GM12878 (cell line): ENCODE results near the gene SYNJ2.

Experiments used
- EP300 ChIP-seq, 2 experiments: fragments of 150-350 bp in 1 of 2; IDR thresholded peaks; 2 replicates each; pipeline ENCODE4 v1.6.1; 2011 to 2012; ENCODE audit warnings: low read depth in 2 of 2, low read length in 2 of 2, borderline replicate concordance in 1 of 2, improper control_type of control experiment in 1 of 2, inconsistent platforms in 1 of 2; ENCODE audit not compliant: control insufficient read depth in 1 of 2
- EZH2 ChIP-seq: IDR thresholded peaks from 2 replicates; pipeline ENCODE4 v1.6.1; 2012; ENCODE audit warnings: low read depth, mild to moderate bottlenecking, control low read depth, inconsistent platforms, low read length, borderline replicate concordance; ENCODE audit not compliant: control insufficient read depth
- HDAC6 ChIP-seq: fragments of 200-600 bp; sonication (generic); IDR thresholded peaks from one replicate; pipeline ENCODE4 v1.8.0; 2017; ENCODE audit warnings: antibody characterized with exemption; ENCODE audit not compliant: unreplicated experiment
- POLR2AphosphoS5 ChIP-seq: IDR thresholded peaks from 2 replicates; pipeline ENCODE4 v1.6.1; 2011; ENCODE audit warnings: mild to moderate bottlenecking, low read length, inconsistent platforms
- TAF1 ChIP-seq: IDR thresholded peaks from 2 replicates; pipeline ENCODE4 v1.6.1; 2011; ENCODE audit warnings: mild to moderate bottlenecking, low read depth, low read length, borderline replicate concordance
- TF ChIP-seq, protein P1 (sequence below), 3 experiments: IDR thresholded peaks in 2 of 3; conservative IDR thresholded peaks in 1 of 3; 2 replicates each; pipeline ENCODE4 v1.5.1; 2011; ENCODE audit warnings: low read depth in 3 of 3, low read length in 3 of 3, mild to moderate bottlenecking in 3 of 3, control low read depth in 2 of 3, moderate library complexity in 2 of 3, inconsistent platforms in 1 of 3, mixed read lengths in 1 of 3; ENCODE audit not compliant: control insufficient read depth in 2 of 3, insufficient read depth in 1 of 3; ENCODE audit errors: extremely low read depth in 1 of 3

DNA sequence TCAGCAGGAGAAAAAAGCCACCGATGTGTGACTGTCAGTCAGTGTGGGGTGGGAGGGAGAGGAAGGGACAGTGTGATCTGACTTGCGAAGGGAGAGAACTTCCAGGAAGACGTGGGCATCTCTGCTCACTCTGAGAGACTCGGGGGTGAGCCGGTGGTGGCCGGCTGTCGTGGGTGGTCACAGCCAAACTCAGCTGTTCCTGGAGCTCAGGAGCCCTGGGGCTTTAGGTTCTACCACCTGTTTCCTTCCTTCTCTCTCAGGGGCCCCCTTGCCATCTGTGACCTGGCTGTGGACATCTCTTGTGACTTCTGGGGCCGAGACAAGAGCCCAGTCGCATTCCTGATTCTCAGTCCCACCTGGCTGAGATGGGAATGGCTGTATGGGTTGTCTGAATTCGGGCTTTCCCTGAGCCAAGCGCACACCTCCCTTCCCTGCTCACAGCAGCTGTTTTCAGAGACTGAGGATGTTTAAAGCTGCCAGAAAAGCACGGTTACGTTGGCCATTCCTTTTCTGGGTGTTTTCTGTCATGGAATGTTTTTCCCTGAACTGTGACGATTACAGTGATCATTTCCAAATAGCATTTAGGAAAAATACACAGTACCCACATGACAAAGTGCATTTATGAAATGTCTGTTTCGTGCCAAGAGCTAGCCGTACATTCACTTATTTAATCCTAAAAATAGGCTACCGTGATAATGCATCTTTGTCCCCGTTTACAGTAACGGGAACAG is 36.5 kb downstream of the SYNJ2 start:
- TF ChIP-seq, protein P1, sequence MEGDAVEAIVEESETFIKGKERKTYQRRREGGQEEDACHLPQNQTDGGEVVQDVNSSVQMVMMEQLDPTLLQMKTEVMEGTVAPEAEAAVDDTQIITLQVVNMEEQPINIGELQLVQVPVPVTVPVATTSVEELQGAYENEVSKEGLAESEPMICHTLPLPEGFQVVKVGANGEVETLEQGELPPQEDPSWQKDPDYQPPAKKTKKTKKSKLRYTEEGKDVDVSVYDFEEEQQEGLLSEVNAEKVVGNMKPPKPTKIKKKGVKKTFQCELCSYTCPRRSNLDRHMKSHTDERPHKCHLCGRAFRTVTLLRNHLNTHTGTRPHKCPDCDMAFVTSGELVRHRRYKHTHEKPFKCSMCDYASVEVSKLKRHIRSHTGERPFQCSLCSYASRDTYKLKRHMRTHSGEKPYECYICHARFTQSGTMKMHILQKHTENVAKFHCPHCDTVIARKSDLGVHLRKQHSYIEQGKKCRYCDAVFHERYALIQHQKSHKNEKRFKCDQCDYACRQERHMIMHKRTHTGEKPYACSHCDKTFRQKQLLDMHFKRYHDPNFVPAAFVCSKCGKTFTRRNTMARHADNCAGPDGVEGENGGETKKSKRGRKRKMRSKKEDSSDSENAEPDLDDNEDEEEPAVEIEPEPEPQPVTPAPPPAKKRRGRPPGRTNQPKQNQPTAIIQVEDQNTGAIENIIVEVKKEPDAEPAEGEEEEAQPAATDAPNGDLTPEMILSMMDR (IDR thresholded peaks at IDR 0.05 in 2 of 3, conservative IDR thresholded peaks at IDR 0.05 in 1 of 3; ENCODE audit: control insufficient read depth in 2 of 3, extremely low read depth in 1 of 3, insufficient read depth in 1 of 3, low read depth in 3 of 3, low read length in 3 of 3): no peak
- TF ChIP-seq POLR2AphosphoS5 (no peak), HDAC6 (no peak), EZH2 (no peak), TAF1 (no peak), EP300 (IDR thresholded peaks at IDR 0.05; ENCODE audit: borderline replicate concordance in 1 of 2, control insufficient read depth in 1 of 2, low read depth in 2 of 2, low read length in 2 of 2) (no peak)
